OCI-LY7 (cell line): ENCODE results near the gene CALN1.

Experiments
- EZH2phosphoT487 ChIP-seq: fragments of 200-600 bp; sonication (generic); IDR thresholded peaks from 2 replicates; pipeline ENCODE4 v1.6.1; 2018; ENCODE audit warnings: low read depth, borderline replicate concordance, mild to moderate bottlenecking, mixed run types, antibody characterized with exemption, low read length, moderate library complexity, mixed read lengths
- TF ChIP-seq, protein P1 (sequence below): fragments of 200-600 bp; sonication (generic); conservative IDR thresholded peaks from 2 replicates; pipeline ENCODE4 v1.5.1; 2014; ENCODE audit warnings: mild to moderate bottlenecking, antibody characterized with exemption, low read length, moderate library complexity, mixed read lengths

DNA sequence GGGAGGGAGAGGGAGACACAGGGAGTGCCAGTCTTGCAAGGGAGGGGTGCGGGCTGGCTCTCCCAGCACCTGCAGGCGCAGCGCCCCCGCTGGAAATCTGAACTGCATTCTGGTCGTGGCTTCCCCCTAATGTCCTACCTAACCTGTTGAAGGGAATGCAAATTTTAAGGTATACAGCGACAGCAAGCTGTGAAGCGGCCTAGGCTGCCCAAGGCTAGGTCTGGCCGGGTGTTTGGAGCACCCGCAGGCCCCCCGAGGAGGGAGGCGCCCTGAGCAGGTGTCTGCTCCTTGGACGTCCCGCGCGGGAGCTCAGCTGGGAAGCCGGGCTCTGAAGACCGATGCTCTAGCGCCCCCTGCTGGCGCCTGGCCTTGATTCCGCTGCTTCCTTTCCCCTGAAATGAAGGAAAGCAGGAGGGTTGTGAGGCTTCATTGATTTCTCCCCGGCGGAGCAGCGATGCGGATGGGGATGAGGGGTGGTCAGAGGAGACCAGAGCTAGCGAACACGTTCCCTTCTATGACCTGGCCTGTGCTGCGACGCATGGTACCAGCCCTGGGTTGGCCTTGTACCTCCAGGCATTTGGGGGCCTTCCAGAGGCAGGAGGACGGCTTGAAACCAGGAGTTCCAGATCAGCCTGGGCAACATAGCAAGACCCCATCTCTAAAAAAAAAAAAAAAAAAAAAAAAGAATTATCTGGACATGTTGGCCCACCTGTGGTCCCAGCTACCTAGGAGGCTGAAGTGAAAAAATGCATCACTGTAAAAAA lies 678.8 kb downstream of the CALN1 start:
- TF ChIP-seq, protein P1, sequence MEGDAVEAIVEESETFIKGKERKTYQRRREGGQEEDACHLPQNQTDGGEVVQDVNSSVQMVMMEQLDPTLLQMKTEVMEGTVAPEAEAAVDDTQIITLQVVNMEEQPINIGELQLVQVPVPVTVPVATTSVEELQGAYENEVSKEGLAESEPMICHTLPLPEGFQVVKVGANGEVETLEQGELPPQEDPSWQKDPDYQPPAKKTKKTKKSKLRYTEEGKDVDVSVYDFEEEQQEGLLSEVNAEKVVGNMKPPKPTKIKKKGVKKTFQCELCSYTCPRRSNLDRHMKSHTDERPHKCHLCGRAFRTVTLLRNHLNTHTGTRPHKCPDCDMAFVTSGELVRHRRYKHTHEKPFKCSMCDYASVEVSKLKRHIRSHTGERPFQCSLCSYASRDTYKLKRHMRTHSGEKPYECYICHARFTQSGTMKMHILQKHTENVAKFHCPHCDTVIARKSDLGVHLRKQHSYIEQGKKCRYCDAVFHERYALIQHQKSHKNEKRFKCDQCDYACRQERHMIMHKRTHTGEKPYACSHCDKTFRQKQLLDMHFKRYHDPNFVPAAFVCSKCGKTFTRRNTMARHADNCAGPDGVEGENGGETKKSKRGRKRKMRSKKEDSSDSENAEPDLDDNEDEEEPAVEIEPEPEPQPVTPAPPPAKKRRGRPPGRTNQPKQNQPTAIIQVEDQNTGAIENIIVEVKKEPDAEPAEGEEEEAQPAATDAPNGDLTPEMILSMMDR = peak; percentile 90
- TF ChIP-seq EZH2phosphoT487 = no peak
